ENCODE data around the gene KCNT1.

DNA sequence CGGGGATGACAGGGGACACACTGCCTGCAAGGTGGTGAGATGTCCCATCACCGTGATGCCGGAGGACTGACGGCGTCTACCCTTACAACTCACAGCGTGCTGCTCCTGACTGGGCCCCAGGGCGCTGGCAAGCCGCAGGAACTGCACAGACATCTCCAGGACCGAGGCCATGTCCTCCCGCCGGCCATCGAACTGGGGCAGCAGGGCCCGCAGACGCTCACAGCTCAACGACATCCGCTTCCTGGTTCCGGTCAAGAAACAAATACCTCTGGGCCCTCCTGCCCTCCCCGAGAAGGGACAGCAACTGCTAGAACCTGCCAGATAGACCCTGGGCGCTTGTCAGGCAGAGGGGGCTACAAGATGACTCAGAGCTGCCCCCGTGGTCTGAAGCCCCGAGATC lies 3.7 kb upstream of the KCNT1 start:
- TF ChIP-seq, protein P1, sequence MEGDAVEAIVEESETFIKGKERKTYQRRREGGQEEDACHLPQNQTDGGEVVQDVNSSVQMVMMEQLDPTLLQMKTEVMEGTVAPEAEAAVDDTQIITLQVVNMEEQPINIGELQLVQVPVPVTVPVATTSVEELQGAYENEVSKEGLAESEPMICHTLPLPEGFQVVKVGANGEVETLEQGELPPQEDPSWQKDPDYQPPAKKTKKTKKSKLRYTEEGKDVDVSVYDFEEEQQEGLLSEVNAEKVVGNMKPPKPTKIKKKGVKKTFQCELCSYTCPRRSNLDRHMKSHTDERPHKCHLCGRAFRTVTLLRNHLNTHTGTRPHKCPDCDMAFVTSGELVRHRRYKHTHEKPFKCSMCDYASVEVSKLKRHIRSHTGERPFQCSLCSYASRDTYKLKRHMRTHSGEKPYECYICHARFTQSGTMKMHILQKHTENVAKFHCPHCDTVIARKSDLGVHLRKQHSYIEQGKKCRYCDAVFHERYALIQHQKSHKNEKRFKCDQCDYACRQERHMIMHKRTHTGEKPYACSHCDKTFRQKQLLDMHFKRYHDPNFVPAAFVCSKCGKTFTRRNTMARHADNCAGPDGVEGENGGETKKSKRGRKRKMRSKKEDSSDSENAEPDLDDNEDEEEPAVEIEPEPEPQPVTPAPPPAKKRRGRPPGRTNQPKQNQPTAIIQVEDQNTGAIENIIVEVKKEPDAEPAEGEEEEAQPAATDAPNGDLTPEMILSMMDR (conservative IDR thresholded peaks at IDR 0.05): no peak
- no peak for TF ChIP-seq EZH2 (IDR thresholded peaks at IDR 0.05; ENCODE audit: low read depth)
